SU-DHL-6 (cell line): ENCODE measurements around the gene SLAMF7.

Experiments used
- EZH2phosphoT487 ChIP-seq: fragments of 200-600 bp; sonication (generic), shearing (Covaris generic); conservative IDR thresholded peaks from 2 replicates; pipeline ENCODE4 v1.6.1; 2018; ENCODE audit warnings: mild to moderate bottlenecking, antibody characterized with exemption, low read length, moderate library complexity, mixed read lengths
- TF ChIP-seq, protein P1 (sequence below): fragments of 200-600 bp; sonication (generic); IDR thresholded peaks from one replicate; pipeline ENCODE4 v1.5.1; 2017; ENCODE audit warnings: antibody characterized with exemption, mild to moderate bottlenecking, low read length, moderate library complexity; ENCODE audit not compliant: insufficient read depth, poor library complexity, severe bottlenecking

DNA sequence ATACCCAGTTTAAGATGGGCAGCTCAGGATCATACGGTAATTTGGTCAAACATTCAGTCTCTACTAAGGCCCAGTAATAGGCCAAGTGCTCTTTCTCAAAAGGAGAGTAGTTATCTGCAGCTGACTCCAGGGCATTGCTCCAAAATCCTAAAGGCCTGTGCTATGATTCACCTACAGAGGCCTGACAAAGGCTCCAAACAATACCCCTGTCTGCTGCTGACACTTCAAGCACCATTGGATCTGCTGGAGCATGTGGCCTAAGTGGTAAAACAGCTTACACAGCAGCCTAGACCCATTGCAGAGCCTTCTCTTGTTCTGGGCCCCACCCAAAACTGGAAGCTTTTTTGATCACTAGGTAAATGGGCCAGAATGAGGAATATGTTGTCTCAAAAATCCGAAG is 22.8 kb downstream of the SLAMF7 start:
- TF ChIP-seq, protein P1, sequence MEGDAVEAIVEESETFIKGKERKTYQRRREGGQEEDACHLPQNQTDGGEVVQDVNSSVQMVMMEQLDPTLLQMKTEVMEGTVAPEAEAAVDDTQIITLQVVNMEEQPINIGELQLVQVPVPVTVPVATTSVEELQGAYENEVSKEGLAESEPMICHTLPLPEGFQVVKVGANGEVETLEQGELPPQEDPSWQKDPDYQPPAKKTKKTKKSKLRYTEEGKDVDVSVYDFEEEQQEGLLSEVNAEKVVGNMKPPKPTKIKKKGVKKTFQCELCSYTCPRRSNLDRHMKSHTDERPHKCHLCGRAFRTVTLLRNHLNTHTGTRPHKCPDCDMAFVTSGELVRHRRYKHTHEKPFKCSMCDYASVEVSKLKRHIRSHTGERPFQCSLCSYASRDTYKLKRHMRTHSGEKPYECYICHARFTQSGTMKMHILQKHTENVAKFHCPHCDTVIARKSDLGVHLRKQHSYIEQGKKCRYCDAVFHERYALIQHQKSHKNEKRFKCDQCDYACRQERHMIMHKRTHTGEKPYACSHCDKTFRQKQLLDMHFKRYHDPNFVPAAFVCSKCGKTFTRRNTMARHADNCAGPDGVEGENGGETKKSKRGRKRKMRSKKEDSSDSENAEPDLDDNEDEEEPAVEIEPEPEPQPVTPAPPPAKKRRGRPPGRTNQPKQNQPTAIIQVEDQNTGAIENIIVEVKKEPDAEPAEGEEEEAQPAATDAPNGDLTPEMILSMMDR: no peak
- TF ChIP-seq EZH2phosphoT487: no peak
